WERI-Rb-1 (cell line): ENCODE measurements around the gene ACAT2.
"Not testable (repeated sequence)": the region's sequence is repeated elsewhere in the genome, so short reads cannot be mapped to it uniquely, and the experiment has no call there.

Experiments
- DNase-seq: peaks from one replicate; pipeline ENCODE4 v3.0.0-alpha.2; 2020
- H3K27ac ChIP-seq: fragments of 250-450 bp; sonication (Bioruptor Pico); 2 replicates; pipeline ENCODE4 v1.5.1; 2020; ENCODE audit warnings: mild to moderate bottlenecking, moderate library complexity
- H3K27me3 ChIP-seq: fragments of 250-450 bp; sonication (Bioruptor Pico); 2 replicates; pipeline ENCODE4 v1.5.1; 2021; ENCODE audit warnings: mild to moderate bottlenecking, low read depth, moderate library complexity; ENCODE audit not compliant: insufficient read depth, severe bottlenecking
- H3K36me3 ChIP-seq: fragments of 250-450 bp; sonication (Bioruptor Pico); 2 replicates; pipeline ENCODE4 v1.5.1; 2020; ENCODE audit warnings: mild to moderate bottlenecking, moderate library complexity
- H3K4me3 ChIP-seq: 2 replicates; pipeline ENCODE4 v1.5.1; 2011; ENCODE audit warnings: low read depth, mild to moderate bottlenecking, control low read depth, low read length
- H3K9me3 ChIP-seq: fragments of 250-450 bp; sonication (Bioruptor Pico); 2 replicates; pipeline ENCODE4 v1.5.1; 2021; ENCODE audit warnings: mild to moderate bottlenecking, moderate library complexity; ENCODE audit not compliant: severe bottlenecking
- TF ChIP-seq, protein P1 (sequence below): IDR thresholded peaks from 2 replicates; pipeline ENCODE4 v1.5.1; 2011; ENCODE audit warnings: low read depth, mild to moderate bottlenecking, control low read depth, inconsistent platforms, low read length

The ACAT2 gene

DNA sequence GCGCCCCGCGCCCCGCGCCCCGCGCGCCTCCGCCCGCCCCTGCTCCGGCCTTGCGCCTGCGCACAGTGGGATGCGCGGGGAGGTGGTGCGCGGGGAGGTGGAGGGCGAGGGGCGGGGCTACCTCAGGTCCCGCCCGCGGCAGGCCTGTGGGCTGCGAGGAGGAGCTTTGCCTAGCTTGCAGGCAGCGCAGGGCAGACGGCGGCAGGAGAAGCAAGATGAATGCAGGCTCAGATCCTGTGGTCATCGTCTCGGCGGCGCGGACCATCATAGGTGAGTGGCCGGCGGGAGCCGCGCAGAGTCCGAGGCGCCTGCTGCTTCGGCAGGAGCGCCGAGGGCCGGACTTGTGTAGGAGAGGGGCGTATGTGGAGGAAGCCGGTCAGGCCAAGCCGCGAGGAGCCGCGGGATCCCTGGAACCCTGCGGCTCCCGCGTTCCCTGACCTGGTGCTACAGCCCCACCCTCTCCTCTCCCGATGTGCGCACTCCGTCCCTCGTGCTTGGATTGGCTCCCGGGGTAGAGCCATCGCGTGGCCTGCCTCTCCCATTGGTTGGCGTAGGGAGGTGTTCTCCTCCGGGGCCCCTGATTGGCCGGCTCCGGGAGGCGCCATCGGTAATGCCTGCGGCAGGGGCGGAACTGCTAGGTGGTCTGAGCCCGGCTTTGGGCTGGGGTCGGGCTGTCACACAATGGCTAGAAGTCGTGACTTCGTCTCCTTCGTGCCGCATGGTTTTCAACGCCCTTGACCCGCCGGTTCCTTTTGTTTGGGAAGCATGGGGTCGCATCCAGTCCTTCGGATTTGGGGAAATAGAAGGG lies at the start of gene ACAT2:
Gene ACAT2, plus strand, starts transcription at position 173 of the 808 bp plus-strand sequence. Its CDS starts 43 bp downstream, at position 216.
- Histone ChIP-seq H3K4me3 (peak within 1 kb of the TSS; percentile 71), H3K27me3 (no peaks in the 10 kb centered on the region), H3K27ac (peak within 1 kb of the TSS; percentile 100), H3K36me3 (peaks cover 72% of the 10 kb centered on the region), H3K9me3 (no peaks in the 10 kb centered on the region)
- TF ChIP-seq, protein P1, sequence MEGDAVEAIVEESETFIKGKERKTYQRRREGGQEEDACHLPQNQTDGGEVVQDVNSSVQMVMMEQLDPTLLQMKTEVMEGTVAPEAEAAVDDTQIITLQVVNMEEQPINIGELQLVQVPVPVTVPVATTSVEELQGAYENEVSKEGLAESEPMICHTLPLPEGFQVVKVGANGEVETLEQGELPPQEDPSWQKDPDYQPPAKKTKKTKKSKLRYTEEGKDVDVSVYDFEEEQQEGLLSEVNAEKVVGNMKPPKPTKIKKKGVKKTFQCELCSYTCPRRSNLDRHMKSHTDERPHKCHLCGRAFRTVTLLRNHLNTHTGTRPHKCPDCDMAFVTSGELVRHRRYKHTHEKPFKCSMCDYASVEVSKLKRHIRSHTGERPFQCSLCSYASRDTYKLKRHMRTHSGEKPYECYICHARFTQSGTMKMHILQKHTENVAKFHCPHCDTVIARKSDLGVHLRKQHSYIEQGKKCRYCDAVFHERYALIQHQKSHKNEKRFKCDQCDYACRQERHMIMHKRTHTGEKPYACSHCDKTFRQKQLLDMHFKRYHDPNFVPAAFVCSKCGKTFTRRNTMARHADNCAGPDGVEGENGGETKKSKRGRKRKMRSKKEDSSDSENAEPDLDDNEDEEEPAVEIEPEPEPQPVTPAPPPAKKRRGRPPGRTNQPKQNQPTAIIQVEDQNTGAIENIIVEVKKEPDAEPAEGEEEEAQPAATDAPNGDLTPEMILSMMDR: no peak
- DNase-seq: peak; percentile 97

DNA sequence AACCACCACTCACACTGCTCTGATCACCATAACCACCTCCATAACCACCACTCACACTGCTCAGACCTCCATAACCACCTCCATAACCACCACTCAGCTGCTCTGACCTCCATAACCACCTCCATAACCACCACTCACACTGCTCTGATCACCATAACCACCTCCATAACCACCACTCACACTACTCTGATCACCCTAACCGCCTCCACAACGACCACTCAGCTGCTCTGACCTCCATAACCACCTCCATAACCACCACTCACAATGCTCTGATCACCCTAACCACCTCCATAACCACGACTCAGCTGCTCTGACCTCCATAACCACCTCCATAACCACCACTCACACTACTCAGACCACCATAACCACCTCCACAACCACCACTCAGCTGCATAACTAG lies 49.5 kb upstream of the ACAT2 start:
- H3K36me3 ChIP-seq, H3K9me3 ChIP-seq, H3K27ac ChIP-seq, H3K4me3 ChIP-seq, H3K27me3 ChIP-seq, DNase-seq: not testable (repeated sequence)

GRCh38 chr6:159713984-159714383 lies 47.9 kb upstream of the ACAT2 start:
- TF ChIP-seq, protein P1: no peak

GRCh38 chr6:159714404-159714803 lies 47.4 kb upstream of the ACAT2 start:
- TF ChIP-seq, protein P1: no peak
- H3K27me3 ChIP-seq: no peaks in the 10 kb centered on the region
- peaks cover 3% of the 10 kb centered on the region; the same call in 1 of the 2 replicates for H3K36me3 ChIP-seq
- no peak for DNase-seq
- H3K4me3 ChIP-seq: no peak overlapping the region
- H3K27ac ChIP-seq: peak overlapping the region; percentile 59
- no peaks in the 10 kb centered on the region for H3K9me3 ChIP-seq

More at GRCh38 chr6:159713984-159714383, 47.9 kb upstream of the ACAT2 start:
- no peaks in the 10 kb centered on the region for H3K9me3 ChIP-seq
- peak; percentile 71 for DNase-seq
- H3K27me3 ChIP-seq: no peaks in the 10 kb centered on the region
- peak overlapping the region; percentile 59 for H3K27ac ChIP-seq
- H3K36me3 ChIP-seq: peaks cover 3% of the 10 kb centered on the region; the same call in 1 of the 2 replicates
- H3K4me3 ChIP-seq: no peak overlapping the region

- peaks cover 3% of the 10 kb centered on the region; the same call in 1 of the 2 replicates for H3K36me3 ChIP-seq
- no peaks in the 10 kb centered on the region for H3K27me3 ChIP-seq
- no peak overlapping the region for H3K4me3 ChIP-seq
- H3K9me3 ChIP-seq: no peaks in the 10 kb centered on the region
- peak overlapping the region; percentile 59 for H3K27ac ChIP-seq
- DNase-seq: no peak
- TF ChIP-seq, protein P1: no peak
Measured at GRCh38 chr6:159715166-159715565, 46.7 kb upstream of the ACAT2 start.

DNA sequence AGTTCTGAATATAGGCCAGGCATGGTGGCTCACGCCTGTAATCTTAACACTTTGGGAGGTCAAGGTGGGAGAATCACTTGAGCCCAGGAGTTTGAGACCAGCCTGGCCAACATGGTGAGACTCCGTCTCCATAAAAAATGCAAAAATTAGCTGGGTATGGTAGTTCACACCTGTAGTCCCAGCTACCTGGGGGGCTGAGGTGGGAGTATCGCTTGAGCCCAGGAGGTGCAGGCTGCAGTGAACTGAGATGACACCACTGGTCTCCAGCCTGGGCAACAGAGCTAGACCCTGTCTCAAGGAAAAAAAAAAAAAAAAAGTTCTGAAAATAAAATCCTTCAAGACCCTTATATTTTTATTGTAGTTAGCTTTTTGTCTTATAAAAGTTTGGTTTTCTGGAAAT lies 46.2 kb upstream of the ACAT2 start:
- no peaks in the 10 kb centered on the region for H3K27me3 ChIP-seq
- no peak overlapping the region for H3K4me3 ChIP-seq
- H3K36me3 ChIP-seq: peaks cover 3% of the 10 kb centered on the region; the same call in 1 of the 2 replicates
- H3K27ac ChIP-seq: no peak overlapping the region; the same call in 1 of the 2 replicates
- TF ChIP-seq, protein P1: no peak
- H3K9me3 ChIP-seq: no peaks in the 10 kb centered on the region
- no peak for DNase-seq
